AG08395 (cell line): ENCODE data around the gene SOX14.

Experiments used
- DNase-seq: peaks from one replicate; pipeline ENCODE4 v3.0.0; 2012; ENCODE audit warnings: mixed read lengths, low spot score

SOX14 gene

DNA sequence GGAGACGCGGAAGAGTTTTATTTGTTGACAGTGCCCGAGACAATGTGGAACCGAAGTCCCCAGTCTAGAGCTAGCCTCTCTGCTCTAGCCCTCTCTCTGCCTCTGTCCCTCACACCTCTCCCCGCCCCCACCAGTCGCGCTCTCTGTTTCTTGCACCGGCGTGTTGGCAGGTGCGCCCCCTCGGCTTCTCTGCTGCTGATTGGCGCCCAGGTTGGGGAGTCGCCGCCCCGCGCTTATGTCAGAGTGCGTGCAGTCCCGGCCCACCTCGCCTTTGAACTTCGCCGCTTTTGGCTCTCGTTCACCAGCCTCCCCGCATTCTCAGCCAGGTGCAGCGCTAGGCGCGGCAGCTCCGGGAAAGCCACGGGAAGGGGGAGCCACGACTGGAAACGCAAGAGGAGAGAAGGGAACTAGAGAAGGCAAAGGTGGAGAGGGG is at the start of gene SOX14:
Gene SOX14 (plus strand): TSS at position 315 of the 433 bp plus-strand sequence. CDS start 470 bp downstream, outside the sequence.
- no peak for DNase-seq

DNA sequence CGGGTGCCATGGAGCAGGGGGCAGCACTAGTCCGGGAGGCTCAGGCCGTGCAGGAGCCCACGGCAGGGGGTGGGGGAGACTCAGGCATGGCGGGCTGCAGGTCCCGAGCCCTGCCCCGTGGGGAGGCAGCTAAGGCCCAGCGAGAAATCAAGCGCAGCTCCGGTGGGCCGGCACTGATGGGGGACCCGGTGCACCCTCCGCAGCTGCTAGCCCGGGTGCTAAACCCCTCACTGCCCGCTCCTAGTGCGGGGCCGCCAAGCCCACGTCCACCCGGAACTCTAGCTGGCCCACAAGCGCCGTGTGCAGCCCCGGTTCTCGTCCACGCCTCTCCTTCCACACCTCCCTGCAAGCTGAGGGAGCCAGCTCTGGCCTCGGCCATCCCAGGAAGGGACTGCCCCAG is 49.6 kb upstream of the SOX14 start:
- DNase-seq = no peak

DNA sequence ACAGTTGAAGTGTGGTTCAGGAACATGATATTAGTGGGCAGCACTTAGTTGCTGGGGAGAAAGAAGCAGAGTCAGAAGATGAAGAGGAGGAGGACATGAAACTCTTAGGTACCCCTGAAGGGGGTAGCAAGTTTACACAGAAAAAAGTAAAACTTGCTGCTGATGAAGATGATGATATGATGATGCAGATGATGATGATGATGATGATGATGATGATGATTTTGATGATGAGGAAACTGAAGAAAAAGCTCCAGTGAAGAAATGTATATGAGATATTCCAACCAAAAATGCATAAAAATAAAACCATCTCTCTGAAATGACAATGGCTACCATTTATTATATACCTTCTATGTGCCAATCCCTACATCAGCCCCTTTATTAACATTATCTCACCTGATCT is 39.9 kb upstream of the SOX14 start:
- DNase-seq = no peak

DNA sequence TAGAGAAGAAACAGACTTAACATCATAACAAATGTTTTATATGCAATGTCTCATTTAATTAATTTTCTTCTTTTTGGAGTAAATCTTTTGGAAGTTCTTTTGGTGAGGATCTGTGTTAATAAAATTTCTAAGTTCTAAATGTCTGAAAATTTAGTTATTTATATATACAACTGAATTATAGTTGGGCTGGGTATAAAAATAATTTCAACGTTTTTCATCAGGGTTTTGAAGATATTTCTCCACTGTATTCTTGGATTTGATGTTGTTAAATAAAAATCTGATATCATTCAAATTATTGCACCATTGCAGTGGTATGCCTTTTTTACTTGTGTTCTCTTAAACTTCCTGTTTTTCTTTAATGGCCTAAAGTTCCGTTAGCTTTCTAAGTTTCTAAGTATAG is 26.9 kb upstream of the SOX14 start:
- DNase-seq = no peak

DNA sequence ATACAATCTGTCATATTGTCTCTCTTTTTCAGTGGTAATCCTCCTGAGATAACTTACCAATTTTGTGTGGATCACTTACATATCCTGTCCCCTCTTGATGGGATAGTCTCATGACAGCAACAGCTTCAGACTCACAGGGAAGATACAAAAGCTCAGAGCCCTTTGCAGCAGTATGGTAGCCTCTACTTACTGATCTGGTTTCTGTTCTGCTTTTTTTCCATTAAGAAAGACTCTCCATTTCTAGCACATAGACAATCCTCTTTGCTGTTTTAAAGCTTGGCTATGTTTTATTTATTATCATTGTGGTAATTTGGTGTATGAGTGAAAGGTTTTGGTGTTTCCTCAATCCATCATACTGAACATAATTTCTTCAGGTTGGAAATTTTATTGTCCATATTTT is 25.4 kb upstream of the SOX14 start:
- DNase-seq = no peak

DNA sequence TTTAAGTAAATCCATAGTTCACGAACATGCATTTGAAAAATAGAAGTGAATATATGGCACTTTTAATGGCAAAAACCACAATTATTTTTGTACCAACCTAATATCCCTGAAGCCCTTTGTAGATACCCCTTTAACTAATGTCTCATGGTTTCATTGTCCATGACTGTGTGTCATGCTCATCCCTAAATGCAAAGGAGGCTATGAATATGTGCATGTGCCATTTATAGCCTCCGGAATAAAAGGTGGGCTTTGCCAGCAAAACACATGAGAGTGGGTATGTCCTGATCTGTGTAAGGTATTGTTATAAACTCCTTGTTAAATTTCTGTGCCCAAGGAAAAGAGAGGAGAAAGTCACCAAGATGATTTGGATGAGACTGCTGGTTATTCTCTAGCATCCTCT is 20.5 kb upstream of the SOX14 start:
- DNase-seq = no peak

DNA sequence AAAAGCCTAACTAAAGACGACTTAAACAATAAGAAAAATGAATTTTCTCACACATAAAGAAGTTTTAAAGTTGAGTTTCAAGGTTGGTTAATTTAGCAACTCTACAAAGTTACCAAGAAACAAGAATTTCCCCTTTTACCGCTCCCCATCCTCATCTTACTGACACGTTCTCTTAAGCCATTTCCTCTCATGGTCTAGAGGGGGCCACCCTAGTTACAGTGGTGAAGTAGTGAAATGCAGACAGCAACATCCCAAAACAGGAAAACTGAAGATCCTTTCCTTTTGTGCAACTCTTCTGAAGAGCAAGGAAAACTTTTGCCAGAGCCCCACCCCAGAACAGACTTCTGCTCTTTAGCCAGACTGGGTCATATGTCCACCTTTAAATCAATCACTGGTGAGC is 17.3 kb upstream of the SOX14 start:
- no peak for DNase-seq

DNA sequence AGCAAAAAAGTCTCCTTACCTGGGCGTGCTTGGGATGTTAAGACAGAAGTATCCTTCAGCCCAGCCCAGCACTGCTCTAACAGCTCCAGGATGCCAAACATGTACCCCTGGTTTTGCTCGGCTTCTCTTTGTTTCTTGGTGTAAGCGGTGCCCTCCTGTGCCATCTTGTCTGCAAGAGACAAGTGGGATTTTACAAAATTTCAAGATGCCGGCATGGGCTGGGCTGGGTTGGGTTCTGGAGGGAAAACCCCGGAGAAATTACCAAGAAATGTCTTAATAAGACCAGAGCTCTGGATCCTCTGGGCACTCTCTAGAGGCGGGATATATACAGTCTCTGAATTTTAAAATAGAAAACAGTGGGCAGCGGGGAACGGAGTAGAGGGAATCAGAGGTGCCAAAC is 4.6 kb upstream of the SOX14 start:
- no peak for DNase-seq

DNA sequence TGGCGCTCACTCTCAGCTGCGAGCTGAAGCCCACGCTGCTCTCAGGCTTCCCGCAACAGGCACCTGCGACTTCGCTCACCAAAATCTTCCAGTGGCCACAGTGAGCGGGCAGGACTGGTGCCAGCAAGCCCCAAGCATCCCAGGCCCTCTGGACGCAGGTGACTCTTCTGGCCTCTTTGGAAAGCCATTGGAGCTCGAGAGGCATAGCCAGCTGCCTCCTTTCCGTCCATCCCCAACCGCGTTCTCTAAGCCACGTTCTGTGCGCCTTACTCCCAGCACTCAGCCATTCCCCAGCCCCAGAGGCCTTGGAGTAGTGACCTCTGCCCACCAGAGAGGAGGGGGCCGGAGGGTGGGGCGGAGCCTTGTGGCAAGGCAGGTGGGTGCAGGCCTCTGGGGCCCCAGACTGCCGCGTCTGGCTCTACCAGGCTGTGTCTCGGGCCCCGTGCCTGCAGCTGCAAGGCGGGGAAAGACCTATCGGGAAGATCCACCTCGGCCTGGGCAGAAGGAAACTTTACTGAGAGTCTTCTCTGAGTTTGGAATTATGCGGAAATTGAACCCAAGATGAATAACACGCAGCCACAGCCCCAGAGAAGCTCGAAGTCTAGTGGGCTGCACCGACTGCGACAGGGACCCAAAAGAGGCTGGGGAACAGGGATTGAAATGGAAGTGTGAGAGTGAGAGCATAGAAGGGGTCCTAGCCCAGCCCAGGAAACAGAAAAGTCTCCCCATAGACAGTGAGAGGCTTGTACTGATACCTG is 3.6 kb upstream of the SOX14 start:
- DNase-seq = no peak

DNA sequence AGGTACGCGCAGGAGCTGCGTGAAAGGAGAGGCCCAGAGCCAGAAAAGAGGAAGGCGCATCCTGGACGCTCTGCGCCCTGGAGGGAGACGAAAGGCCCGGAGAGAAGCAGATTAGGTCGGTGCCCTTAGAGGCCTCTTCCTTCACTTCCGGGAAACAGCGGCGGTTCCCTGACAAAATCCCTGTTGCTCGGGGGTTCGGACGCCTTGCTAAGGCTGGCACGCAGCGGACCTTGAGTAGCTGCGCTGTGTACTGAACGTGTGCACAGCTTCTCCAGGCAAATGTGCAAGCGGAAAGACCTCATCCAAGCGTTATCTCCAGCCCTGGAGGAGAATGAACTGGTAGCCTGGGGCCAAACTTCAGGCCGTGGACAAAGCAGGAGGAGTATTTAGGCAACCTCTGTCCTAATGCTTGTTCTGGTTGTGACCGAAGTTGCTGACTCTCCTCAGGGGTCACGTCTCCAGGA is 3.0 kb upstream of the SOX14 start:
- DNase-seq = no peak

DNA sequence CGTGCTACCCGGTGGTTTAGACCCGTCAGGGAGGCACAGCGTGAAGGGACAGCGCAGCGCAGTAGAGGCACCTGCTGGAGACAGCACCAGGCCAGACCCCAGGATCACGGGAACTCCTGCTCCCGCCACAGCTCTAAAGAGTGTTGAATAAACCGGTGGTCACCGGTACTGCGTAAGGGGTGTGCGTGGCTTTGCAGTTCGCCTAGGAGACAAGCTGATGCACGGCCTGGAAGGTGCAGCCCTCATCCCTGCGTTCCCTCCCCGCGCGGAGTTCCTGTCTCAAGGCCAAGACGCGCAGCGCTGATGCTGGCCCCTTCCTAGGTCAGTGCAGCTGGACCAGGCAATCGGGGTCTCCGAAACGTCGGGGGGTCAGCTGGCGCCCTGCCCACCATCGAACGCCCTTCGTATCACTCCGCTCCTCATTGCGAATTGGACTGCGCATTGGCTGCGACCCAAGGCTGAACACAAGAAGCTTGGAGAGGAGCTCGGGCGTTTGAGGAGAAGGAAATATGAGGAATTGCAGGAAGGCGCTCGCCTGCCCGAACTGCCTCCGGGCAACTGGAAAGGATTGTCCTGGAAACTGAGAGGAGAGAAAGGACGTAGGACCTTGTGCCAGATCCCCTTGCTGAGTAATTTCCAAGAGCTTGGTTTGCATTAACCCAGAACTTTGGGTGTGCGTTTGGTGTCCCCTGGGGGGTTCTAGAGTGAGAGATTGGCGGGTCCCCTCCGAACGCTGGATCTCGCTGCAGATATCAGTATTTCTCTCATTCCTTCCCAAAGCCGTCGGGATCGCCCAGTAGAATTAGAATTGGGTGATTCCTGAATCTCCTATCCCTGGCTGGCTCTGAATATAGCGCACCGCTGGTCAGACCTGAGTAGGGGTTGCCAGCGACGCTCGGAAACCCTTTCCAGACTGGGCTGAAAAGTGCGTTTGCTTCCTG is 2.3 kb upstream of the SOX14 start:
- DNase-seq = no peak

DNA sequence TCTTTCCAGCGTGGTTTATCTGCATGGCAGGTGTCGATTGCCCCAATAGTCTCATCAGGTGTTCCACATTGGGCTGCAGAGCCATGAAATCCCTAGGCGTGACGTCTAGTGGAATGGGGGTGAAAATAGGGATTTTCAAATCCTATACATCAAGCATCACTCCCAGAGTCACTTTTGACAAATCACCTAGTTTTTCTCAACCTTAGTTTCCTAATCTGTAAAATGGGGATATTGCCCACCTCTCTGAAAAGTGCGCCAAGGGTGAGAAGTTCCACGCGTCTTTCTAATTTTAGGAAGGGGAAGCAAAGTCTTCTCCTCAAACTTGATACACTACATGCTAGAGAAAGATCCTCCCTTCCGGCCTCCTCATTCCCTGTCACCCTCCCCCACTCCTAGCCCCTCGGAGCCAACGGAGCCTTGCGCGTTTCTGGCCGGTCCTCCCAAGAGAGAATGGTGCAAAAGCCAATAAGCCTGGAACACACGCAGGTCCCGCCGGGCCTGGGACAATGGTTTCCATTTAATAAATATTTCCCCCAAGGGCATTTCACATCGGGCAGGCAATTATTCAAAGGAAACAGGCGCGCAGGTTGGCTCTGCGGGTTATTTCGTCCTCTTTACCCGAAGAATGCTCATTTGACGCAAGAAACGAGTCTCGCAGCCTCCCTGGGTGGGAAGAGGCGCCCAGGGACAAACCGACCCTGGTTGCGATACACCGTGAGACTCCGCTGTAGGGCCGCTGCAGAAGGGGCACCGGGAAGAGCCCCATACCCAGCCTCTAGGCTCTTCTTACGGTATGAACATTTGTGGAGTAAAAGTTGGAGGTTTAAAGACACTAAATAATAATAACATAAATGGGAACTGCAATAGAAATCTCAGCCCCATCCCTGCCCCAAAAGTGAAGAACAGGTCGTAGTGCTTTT is 1.2 kb upstream of the SOX14 start:
- DNase-seq = no peak

DNA sequence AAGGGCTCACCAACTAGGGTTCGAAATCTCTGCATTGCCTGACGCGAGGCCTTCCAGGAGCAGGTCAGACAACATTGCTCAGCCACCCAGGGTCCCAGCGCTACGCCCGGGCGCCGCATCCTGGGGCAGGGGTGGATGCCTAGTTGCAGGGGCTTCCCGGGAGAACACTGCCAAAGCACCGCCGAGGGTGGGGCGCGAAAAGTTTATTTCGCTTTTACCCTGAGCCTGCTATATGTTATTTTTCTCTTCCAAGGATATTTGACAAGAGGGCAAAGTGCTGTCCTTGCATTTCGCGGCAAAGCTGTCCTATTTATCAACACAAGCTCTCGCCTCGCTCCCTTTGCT is 549 bp upstream of the SOX14 start:
- DNase-seq = no peak

DNA sequence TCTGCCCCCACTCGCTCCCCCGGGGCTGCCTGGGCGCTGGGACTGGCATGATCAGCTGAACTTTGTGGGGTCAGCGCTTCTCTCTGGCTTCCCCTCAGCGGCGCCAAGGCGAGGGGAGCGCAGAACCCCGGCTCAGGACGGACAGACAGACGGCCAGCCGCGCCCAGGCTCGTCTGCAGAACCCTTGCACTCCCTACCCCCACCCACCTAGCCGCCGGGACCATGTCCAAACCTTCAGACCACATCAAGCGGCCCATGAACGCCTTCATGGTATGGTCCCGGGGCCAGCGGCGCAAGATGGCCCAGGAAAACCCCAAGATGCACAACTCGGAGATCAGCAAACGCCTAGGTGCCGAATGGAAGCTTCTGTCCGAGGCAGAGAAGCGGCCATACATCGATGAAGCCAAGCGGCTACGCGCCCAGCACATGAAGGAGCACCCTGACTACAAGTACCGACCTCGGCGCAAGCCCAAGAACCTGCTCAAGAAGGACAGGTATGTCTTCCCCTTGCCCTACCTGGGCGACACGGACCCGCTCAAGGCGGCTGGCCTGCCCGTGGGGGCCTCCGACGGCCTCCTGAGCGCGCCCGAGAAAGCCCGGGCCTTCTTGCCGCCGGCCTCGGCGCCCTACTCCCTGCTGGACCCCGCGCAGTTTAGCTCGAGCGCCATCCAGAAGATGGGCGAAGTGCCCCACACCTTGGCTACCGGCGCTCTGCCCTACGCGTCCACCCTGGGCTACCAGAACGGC is 621 bp downstream of the SOX14 start:
- no peak for DNase-seq

DNA sequence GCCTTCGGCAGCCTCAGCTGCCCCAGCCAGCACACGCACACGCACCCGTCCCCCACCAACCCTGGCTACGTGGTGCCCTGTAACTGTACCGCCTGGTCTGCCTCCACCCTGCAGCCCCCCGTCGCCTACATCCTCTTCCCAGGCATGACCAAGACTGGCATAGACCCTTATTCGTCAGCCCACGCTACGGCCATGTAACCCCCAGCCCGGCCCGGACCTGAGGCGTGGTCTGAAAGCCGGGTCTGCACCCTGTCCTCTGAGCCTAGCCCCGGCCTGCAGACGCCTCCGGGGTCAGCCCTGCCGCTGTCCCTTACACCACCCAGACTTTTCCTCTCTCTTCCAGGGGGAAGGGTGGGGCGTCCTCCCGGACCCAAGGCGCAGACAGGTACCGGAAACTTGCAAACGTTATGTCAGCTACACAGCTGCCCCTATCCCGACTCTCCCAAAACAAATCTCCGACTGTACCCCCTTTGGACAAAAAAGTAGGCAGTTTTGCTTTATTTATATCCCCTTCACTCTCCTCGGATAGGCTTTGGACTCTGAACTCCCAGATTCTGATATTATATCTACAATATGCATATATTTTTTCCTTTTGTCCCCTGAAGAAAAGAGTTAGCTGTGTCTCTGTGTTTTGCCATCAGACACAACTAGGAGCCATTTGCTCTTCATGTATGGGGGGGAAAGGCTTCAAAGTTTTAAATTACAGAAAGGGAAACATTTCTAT is 1.4 kb downstream of the SOX14 start:
- DNase-seq = no peak

DNA sequence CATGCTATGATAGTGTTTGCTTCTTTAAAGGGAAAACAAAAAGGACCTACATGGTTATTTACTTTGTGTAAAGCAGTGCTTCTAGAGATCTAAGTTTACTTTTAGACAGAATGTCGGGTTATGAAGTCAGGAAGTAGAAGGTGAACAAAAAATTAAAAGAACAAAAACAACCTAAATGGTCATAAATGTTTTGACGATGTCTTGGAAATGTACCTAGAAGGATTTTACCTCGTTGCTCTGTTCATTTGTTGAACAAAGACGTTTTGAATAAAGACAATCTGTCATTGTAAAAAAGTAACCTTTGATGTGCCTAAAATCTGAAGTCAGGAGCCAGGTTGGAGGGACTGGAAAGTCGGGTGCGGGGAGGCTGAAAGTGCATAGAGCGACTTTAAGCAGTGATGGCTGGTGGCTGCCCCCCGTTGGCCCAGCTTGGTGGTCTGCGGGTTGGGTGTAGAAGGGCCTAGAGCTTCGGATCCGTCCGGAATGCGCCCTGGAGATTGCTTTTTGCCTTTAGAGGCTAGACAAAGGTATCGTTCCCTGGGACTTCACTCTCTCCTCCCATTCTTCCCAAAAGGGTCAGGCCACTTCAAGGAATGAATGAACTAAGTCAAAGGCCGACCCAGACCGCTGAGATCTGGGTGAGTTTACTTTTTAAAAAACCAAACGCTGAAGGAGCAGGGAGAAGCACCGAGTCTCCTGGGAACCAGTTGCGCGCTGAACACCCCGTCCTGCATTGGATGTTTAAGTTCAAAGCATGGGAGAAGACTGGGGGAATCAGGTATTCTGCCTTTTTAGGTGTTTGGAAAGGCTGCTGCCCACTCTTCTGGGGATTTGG is 2.1 kb downstream of the SOX14 start:
- no peak for DNase-seq

DNA sequence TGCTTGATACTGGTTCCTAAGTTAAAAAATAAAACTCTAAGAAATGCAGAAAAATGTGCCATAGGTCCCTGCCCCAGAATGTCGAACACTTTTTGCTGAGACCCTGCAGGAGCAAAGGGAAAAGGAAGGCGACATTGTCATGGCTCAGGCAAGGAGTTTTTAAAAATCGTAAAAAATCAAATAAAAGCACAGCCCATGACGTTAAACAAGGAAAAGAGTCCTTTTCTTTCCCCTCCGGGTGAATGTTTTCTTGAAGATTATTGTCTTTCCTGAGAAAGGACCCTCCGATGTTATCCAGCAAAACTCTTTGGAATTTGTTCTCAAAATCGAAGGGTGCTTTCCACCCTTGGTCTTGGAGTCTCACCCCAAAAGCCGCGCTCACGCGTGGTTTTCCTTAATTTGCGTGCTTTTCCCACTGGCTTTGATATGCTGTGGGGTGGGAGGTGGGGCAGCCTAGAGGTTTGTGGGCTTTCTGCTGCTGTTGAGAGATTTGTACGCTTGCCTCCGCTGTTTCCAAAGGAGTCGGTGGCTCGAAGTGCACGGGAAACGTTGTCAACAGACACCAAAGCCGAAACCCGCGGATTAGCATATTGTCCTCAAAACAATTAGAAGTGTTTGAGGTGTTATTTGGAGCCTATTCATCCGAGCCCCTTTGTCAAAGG is 2.9 kb downstream of the SOX14 start:
- no peak for DNase-seq

DNA sequence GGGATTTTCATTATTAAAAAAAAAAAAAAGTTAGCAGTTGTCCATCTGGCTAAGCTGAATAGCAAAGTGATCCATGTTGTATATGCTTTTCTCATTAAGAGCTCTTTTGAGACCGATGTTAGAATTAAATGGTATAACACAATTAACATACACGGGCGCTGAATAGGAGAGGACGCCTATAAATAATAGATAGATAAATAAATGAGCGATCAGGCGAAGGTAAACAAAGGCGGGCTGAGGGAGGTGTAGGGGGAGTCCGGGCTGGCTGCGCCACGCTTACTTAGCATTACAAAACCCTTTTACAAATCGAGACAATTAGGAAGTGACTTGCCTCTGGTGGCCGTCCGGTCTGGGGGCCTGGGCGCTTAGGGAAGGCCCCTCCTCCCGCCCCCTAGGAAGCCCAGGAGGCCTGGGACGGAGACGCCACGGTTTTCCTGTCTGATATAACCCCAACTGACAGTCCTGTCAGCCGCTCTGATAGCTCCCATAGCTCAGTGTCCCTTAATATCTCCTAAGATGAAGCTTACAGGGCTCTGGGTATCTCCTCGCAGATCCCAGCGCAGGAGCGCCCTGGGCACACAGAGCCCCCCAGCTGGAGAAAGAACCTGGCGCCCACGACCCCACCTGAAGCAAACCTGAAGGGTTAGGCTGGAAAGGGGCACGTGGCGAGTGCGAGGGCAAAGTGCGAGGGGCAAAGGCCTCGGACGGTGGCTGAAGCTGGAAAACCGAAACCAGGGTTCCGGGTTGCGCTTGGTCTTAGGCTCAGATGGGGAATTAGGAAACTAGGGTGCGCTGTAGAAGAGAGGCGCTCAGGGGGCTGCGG is 3.6 kb downstream of the SOX14 start:
- no peak for DNase-seq
